ENCODE data around the gene TEAD2.

DNA sequence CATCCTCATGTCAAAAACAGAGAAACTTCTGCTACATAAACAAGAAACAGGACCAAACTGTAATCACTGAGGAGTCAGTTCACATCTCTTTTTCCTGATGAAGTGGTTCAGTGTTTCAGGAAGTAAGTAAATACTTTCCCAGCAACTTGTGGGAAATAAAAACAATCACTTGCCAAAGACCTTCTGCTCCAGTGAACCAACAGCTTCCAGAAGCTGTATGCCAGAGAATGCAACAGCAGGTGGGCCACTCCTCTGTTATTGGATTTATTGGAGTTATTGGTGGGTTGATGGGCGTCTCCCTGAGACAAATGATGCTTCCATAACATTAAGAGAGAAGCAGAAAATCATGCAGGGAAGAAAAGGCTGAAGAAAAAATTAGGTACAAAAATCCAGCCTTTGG, 47.1 kb downstream of the TEAD2 start:
- TF ChIP-seq, protein P1, sequence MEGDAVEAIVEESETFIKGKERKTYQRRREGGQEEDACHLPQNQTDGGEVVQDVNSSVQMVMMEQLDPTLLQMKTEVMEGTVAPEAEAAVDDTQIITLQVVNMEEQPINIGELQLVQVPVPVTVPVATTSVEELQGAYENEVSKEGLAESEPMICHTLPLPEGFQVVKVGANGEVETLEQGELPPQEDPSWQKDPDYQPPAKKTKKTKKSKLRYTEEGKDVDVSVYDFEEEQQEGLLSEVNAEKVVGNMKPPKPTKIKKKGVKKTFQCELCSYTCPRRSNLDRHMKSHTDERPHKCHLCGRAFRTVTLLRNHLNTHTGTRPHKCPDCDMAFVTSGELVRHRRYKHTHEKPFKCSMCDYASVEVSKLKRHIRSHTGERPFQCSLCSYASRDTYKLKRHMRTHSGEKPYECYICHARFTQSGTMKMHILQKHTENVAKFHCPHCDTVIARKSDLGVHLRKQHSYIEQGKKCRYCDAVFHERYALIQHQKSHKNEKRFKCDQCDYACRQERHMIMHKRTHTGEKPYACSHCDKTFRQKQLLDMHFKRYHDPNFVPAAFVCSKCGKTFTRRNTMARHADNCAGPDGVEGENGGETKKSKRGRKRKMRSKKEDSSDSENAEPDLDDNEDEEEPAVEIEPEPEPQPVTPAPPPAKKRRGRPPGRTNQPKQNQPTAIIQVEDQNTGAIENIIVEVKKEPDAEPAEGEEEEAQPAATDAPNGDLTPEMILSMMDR (IDR thresholded peaks at IDR 0.05; ENCODE audit: low read length) = no peak
- no peak for TF ChIP-seq EZH2 (IDR thresholded peaks at IDR 0.05; ENCODE audit: borderline replicate concordance, low read length)
